Gastroesophageal sphincter (tissue), 4 donors: ENCODE measurements around the gene TMEM200A. TPM values are rescaled to one million over a fixed set of nuclear protein-coding genes. Genes with fewer than 3 reads are reported as not detected.

Experiments
- ATAC-seq: fragments of 150-250 bp; one replicate; pipeline ENCODE4 v1.9.1; 2016; ENCODE audit warnings: mild to moderate bottlenecking, moderate library complexity
- H3K27ac ChIP-seq, 4 donors: fragments of 200-600 bp; sonication (generic) in 3 of 4; 1 replicate in 3 of 4; 2 replicates in 1 of 4; pipeline ENCODE4 v1.5.1; 2016 to 2019
- H3K27me3 ChIP-seq: fragments of 200-600 bp; sonication (generic); one replicate; pipeline ENCODE4 v1.5.1; 2019
- H3K36me3 ChIP-seq, 2 donors: fragments of 200-600 bp; sonication (generic); one replicate each; pipeline ENCODE4 v1.5.1; 2019; ENCODE audit warnings: control low read depth in 1 of 2
- H3K4me1 ChIP-seq, 3 donors: fragments of 200-600 bp; sonication (generic); 1 replicate in 2 of 3; 2 replicates in 1 of 3; pipeline ENCODE4 v1.5.1; 2016 to 2019; ENCODE audit warnings: control low read depth in 2 of 3
- H3K4me3 ChIP-seq, 2 donors: fragments of 200-600 bp; sonication (generic); one replicate each; pipeline ENCODE4 v1.5.1; 2019; ENCODE audit warnings: mild to moderate bottlenecking in 1 of 2, moderate library complexity in 1 of 2
- H3K9me3 ChIP-seq, 3 donors: fragments of 200-600 bp; sonication (generic); one replicate each; pipeline ENCODE4 v1.5.1; 2017 to 2019; ENCODE audit warnings: control low read depth in 2 of 3
- EP300 ChIP-seq: sonication (generic); formaldehyde crosslinking; IDR thresholded peaks from one replicate; pipeline ENCODE4 v1.6.1; 2017; ENCODE audit warnings: antibody characterized with exemption, mild to moderate bottlenecking
- POLR2A ChIP-seq, 2 donors: fragments of 450-650 bp; IDR thresholded peaks; one replicate each; pipeline ENCODE4 v1.6.1; 2017; ENCODE audit warnings: antibody characterized with exemption in 2 of 2, mild to moderate bottlenecking in 2 of 2, moderate library complexity in 1 of 2
- POLR2AphosphoS5 ChIP-seq: sonication (generic); formaldehyde crosslinking; IDR thresholded peaks from one replicate; pipeline ENCODE4 v1.6.1; 2017; ENCODE audit warnings: antibody characterized with exemption
- WGBS, 2 donors: methylation state at CpG; one replicate each; pipeline ENCODE4 v1.1.5; 2018; ENCODE audit warnings: low coverage in 1 of 2; 5-methylcytosine and 5-hydroxymethylcytosine counted together
- total RNA-seq, 4 donors: library from RNA; depleted of rRNA; stranded (reverse); fragments of >200 nt; gene quantifications; one replicate each; pipeline ENCODE4 v1.1.0, GENCODE V29; 2016
- TF ChIP-seq, protein P1 (sequence below), 4 experiments: fragments of 200-600 bp in 2 of 4; fragments of 450-650 bp in 2 of 4; sonication (generic) in 1 of 4; IDR thresholded peaks; one replicate each; pipeline ENCODE4 v1.5.1; 2017 to 2019; ENCODE audit warnings: antibody characterized with exemption in 4 of 4, mild to moderate bottlenecking in 2 of 4, moderate library complexity in 2 of 4

The TMEM200A gene
- total RNA-seq, 4 donors from 2014 or later: 0.46 to 1.3 (median 0.87) TPM

- H3K27ac ChIP-seq: no peak overlapping the region
- no peak overlapping the region for H3K4me3 ChIP-seq
- WGBS, 2 donors: 78 to 89% methylated on average over 4 of the region's 4 CpGs
- H3K27me3 ChIP-seq: no peaks in the 10 kb centered on the region
- H3K4me1 ChIP-seq: no peaks in the 10 kb centered on the region
- H3K36me3 ChIP-seq: no peaks in the 10 kb centered on the region
- H3K9me3 ChIP-seq: no peaks in the 10 kb centered on the region
- no peak for TF ChIP-seq EP300
- TF ChIP-seq, protein P1, sequence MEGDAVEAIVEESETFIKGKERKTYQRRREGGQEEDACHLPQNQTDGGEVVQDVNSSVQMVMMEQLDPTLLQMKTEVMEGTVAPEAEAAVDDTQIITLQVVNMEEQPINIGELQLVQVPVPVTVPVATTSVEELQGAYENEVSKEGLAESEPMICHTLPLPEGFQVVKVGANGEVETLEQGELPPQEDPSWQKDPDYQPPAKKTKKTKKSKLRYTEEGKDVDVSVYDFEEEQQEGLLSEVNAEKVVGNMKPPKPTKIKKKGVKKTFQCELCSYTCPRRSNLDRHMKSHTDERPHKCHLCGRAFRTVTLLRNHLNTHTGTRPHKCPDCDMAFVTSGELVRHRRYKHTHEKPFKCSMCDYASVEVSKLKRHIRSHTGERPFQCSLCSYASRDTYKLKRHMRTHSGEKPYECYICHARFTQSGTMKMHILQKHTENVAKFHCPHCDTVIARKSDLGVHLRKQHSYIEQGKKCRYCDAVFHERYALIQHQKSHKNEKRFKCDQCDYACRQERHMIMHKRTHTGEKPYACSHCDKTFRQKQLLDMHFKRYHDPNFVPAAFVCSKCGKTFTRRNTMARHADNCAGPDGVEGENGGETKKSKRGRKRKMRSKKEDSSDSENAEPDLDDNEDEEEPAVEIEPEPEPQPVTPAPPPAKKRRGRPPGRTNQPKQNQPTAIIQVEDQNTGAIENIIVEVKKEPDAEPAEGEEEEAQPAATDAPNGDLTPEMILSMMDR (IDR thresholded peaks at IDR 0.05): no peak
- TF ChIP-seq POLR2AphosphoS5: no peak
- no peak for TF ChIP-seq POLR2A (IDR thresholded peaks at IDR 0.05)
- ATAC-seq: no peak
These were observed 69.4 kb downstream of the TMEM200A start for GRCh38 chr6:130435181-130435580.

GRCh38 chr6:130437961-130438360 lies 72.1 kb downstream of the TMEM200A start:
- TF ChIP-seq, protein P1 (IDR thresholded peaks at IDR 0.05): no peak
- TF ChIP-seq POLR2A (IDR thresholded peaks at IDR 0.05) (no peak), POLR2AphosphoS5 (no peak), EP300 (no peak)
- Histone ChIP-seq H3K27ac (no peak overlapping the region), H3K4me1 (no peaks in the 10 kb centered on the region), H3K27me3 (no peaks in the 10 kb centered on the region), H3K36me3 (no peaks in the 10 kb centered on the region), H3K4me3 (no peak overlapping the region), H3K9me3 (no peaks in the 10 kb centered on the region)
- no peak for ATAC-seq
- 0% methylated on average over 1 of the region's 1 CpG for WGBS, 2 donors

- H3K27me3 ChIP-seq: no peaks in the 10 kb centered on the region
These were observed 81.6 kb downstream of the TMEM200A start for GRCh38 chr6:130447374-130447773.

GRCh38 chr6:130452336-130452735 lies 86.5 kb downstream of the TMEM200A start:
- Histone ChIP-seq H3K27me3 (no peaks in the 10 kb centered on the region), H3K4me1 (no peaks in the 10 kb centered on the region), H3K9me3 (no peaks in the 10 kb centered on the region), H3K36me3 (no peaks in the 10 kb centered on the region), H3K4me3 (no peak overlapping the region), H3K27ac (no peak overlapping the region)
- TF ChIP-seq POLR2AphosphoS5 (no peak), EP300 (no peak), POLR2A (IDR thresholded peaks at IDR 0.05) (no peak)
- TF ChIP-seq, protein P1 (IDR thresholded peaks at IDR 0.05): no peak
- no peak for ATAC-seq
- 91 to 100% methylated on average over 1 of the region's 1 CpG for WGBS, 2 donors

More at GRCh38 chr6:130447374-130447773, 81.6 kb downstream of the TMEM200A start:
- Histone ChIP-seq H3K9me3 (no peaks in the 10 kb centered on the region), H3K4me3 (no peak overlapping the region), H3K4me1 (no peaks in the 10 kb centered on the region), H3K36me3 (no peaks in the 10 kb centered on the region), H3K27ac (no peak overlapping the region)
- no peak for ATAC-seq
- TF ChIP-seq, protein P1 (IDR thresholded peaks at IDR 0.05): no peak
- TF ChIP-seq POLR2A (IDR thresholded peaks at IDR 0.05): no peak
- TF ChIP-seq POLR2AphosphoS5: no peak
- TF ChIP-seq EP300: no peak

GRCh38 chr6:130453230-130453629 lies 87.4 kb downstream of the TMEM200A start:
- Histone ChIP-seq H3K4me3 (no peak overlapping the region), H3K9me3 (no peaks in the 10 kb centered on the region), H3K4me1 (no peaks in the 10 kb centered on the region), H3K27ac (no peak overlapping the region), H3K36me3 (no peaks in the 10 kb centered on the region), H3K27me3 (no peaks in the 10 kb centered on the region)
- no peak for TF ChIP-seq POLR2A (IDR thresholded peaks at IDR 0.05)
- TF ChIP-seq, protein P1 (IDR thresholded peaks at IDR 0.05): no peak
- no peak for TF ChIP-seq POLR2AphosphoS5
- no peak for TF ChIP-seq EP300
- ATAC-seq: no peak
- 23 to 28% methylated on average over 4 to 5 of the region's 5 CpGs for WGBS, 2 donors
